ENCODE data around the gene HCAR1.
"Not testable (repeated sequence)": the region's sequence is repeated elsewhere in the genome, so short reads cannot be mapped to it uniquely, and the experiment has no call there.

HCAR1 gene

GRCh38 chr12:122702890-122703611 is 27.6 kb downstream of the HCAR1 start, which contains the start of gene HCAR2:
HCAR2 (minus strand) TSS chr12:122703357; CDS start chr12:122703283, 74 bp downstream.
- not testable (repeated sequence) for H3K36me3 ChIP-seq, H3K9me3 ChIP-seq, H3K27me3 ChIP-seq
- H3K4me1 ChIP-seq (ENCODE audit: control insufficient read depth in 1 of 2, insufficient read depth in 1 of 2, low read depth in 1 of 2, low read length in 1 of 2), result peaks cover 29 to 30% of the 10 kb centered on the region in 2 experiments
- peak within 1 kb of the TSS; percentile 91 for H3K27ac ChIP-seq
- peak within 1 kb of the TSS; percentile 66 to 90 for H3K4me3 ChIP-seq (ENCODE audit: low read depth in 1 of 2, low read length in 1 of 2)

GRCh38 chr12:122701481-122701880 is 29.2 kb downstream of the HCAR1 start:
- H3K9me3 ChIP-seq, H3K27me3 ChIP-seq, H3K36me3 ChIP-seq: not testable (repeated sequence)
- Histone ChIP-seq H3K4me3 (ENCODE audit: low read depth in 1 of 2, low read length in 1 of 2) (peak overlapping the region; percentile 66 to 90), H3K4me1 (ENCODE audit: control insufficient read depth in 1 of 2, insufficient read depth in 1 of 2, low read depth in 1 of 2, low read length in 1 of 2) (peaks cover 29 to 33% of the 10 kb centered on the region in 2 experiments), H3K27ac (peak overlapping the region; percentile 91)

- H3K4me1 ChIP-seq (ENCODE audit: control insufficient read depth in 1 of 2, insufficient read depth in 1 of 2, low read depth in 1 of 2, low read length in 1 of 2), result peaks cover 29 to 33% of the 10 kb centered on the region in 2 experiments
- H3K4me3 ChIP-seq (ENCODE audit: low read depth in 1 of 2, low read length in 1 of 2); H3K9me3 ChIP-seq; H3K27ac ChIP-seq; H3K27me3 ChIP-seq; H3K36me3 ChIP-seq: not testable (repeated sequence)
Measured at GRCh38 chr12:122700038-122700710, 30.5 kb downstream of the HCAR1 start.

- H3K4me1 ChIP-seq (ENCODE audit: control insufficient read depth in 1 of 2, insufficient read depth in 1 of 2, low read depth in 1 of 2, low read length in 1 of 2), result peaks cover 8 to 10% of the 10 kb centered on the region in 2 experiments
- not testable (repeated sequence) for H3K4me3 ChIP-seq (ENCODE audit: low read depth in 1 of 2, low read length in 1 of 2); H3K9me3 ChIP-seq; H3K27me3 ChIP-seq; H3K27ac ChIP-seq; H3K36me3 ChIP-seq
Measured at GRCh38 chr12:122696922-122697321, 33.7 kb downstream of the HCAR1 start.

- Histone ChIP-seq H3K36me3 (no peaks in the 10 kb centered on the region), H3K4me3 (ENCODE audit: low read depth in 1 of 2, low read length in 1 of 2) (no peak overlapping the region), H3K27ac (peak overlapping the region; percentile 19), H3K27me3 (no peaks in the 10 kb centered on the region), H3K4me1 (ENCODE audit: control insufficient read depth in 1 of 2, insufficient read depth in 1 of 2, low read depth in 1 of 2, low read length in 1 of 2) (peaks cover 0 to 5% of the 10 kb centered on the region in 2 experiments), H3K9me3 (no peaks in the 10 kb centered on the region)
- TF ChIP-seq CTCF (IDR thresholded peaks at IDR 0.05), result no peak
Measured at GRCh38 chr12:122691566-122691965, 39.1 kb downstream of the HCAR1 start.

GRCh38 chr12:122688291-122688690 is 42.4 kb downstream of the HCAR1 start:
- no peaks in the 10 kb centered on the region for H3K27me3 ChIP-seq
- H3K27ac ChIP-seq, result no peak overlapping the region
- no peak for TF ChIP-seq CTCF (IDR thresholded peaks at IDR 0.05)
- H3K4me1 ChIP-seq (ENCODE audit: control insufficient read depth in 1 of 2, insufficient read depth in 1 of 2, low read depth in 1 of 2, low read length in 1 of 2), result peaks cover 2 to 5% of the 10 kb centered on the region in 2 experiments
- H3K4me3 ChIP-seq (ENCODE audit: low read depth in 1 of 2, low read length in 1 of 2), result no peak overlapping the region
- H3K9me3 ChIP-seq, result no peaks in the 10 kb centered on the region
- no peaks in the 10 kb centered on the region for H3K36me3 ChIP-seq

- Histone ChIP-seq H3K27ac (no peak overlapping the region), H3K36me3 (no peaks in the 10 kb centered on the region), H3K4me3 (ENCODE audit: low read depth in 1 of 2, low read length in 1 of 2) (no peak overlapping the region), H3K9me3 (no peaks in the 10 kb centered on the region), H3K27me3 (no peaks in the 10 kb centered on the region), H3K4me1 (ENCODE audit: control insufficient read depth in 1 of 2, insufficient read depth in 1 of 2, low read depth in 1 of 2, low read length in 1 of 2) (peaks cover 14 to 17% of the 10 kb centered on the region in 2 experiments)
- TF ChIP-seq CTCF (IDR thresholded peaks at IDR 0.05), result no peak
Measured at GRCh38 chr12:122687086-122687485, 43.6 kb downstream of the HCAR1 start.

Data from neutrophil (primary cell).